Caco-2 (cell line): Measurements from ENCODE around the gene NSG1. TPM values are rescaled to one million over a fixed set of nuclear protein-coding genes. Genes with fewer than 3 reads are reported as not detected.
A peak's percentile ranks its signal among the peaks of the same experiment; 100 is the strongest.

Experiments
- BruUV-seq: library from RNA; stranded (reverse); fragments of 400-500 nt; replicated peaks from 2 replicates; lab custom pipeline; 2021; lab: Mats Ljungman, UMichigan
- CTCF ChIA-PET: fragments of 300-600 bp; sonication (Branson Sonifier 250); formaldehyde crosslinking; loops from one replicate; lab custom pipeline; 2022; ENCODE audit warnings: antibody characterized with exemption; lab: Charles Lee
- POLR2A ChIA-PET: fragments of 300-600 bp; sonication (Branson Sonifier 250); formaldehyde crosslinking; loops from one replicate; lab custom pipeline; 2022; ENCODE audit warnings: antibody characterized with exemption; lab: Charles Lee
- DNase-seq, 2 experiments: peaks; one replicate each; pipeline versions ENCODE4 v3.0.0 to v3.0.0-alpha.2; 2020 to 2022
- H3K27me3 ChIP-seq: replicated peaks from 2 replicates; pipeline ENCODE4 v1.6.0; 2011; ENCODE audit warnings: low read length; ENCODE audit not compliant: control insufficient read depth, insufficient read depth
- H3K36me3 ChIP-seq: 2 replicates; pipeline ENCODE4 v1.5.1; 2011; ENCODE audit warnings: low read length; ENCODE audit not compliant: control insufficient read depth, insufficient read depth
- H3K4me1 ChIP-seq: fragments of 250-450 bp; sonication (Bioruptor Pico); 2 replicates; pipeline ENCODE4 v1.5.1; 2020; ENCODE audit warnings: mild to moderate bottlenecking
- H3K4me3 ChIP-seq: 2 replicates; pipeline ENCODE4 v1.5.1; 2011; ENCODE audit warnings: low read depth, mild to moderate bottlenecking, control low read depth, low read length
- H3K9me3 ChIP-seq: fragments of 250-450 bp; sonication (Bioruptor Pico); 2 replicates; pipeline ENCODE4 v1.5.1; 2020; ENCODE audit warnings: mild to moderate bottlenecking, moderate library complexity
- H3K27ac Mint-ChIP-seq: one replicate; pipeline ENCODE4 v1.8.0; 2022; ENCODE audit warnings: mixed read lengths; ENCODE audit not compliant: unreplicated experiment
- H3K27me3 Mint-ChIP-seq: one replicate; pipeline ENCODE4 v1.8.0; 2022; ENCODE audit warnings: mixed read lengths; ENCODE audit not compliant: insufficient read depth, unreplicated experiment
- H3K36me3 Mint-ChIP-seq: one replicate; pipeline ENCODE4 v1.8.0; 2022; ENCODE audit warnings: mild to moderate bottlenecking, mixed read lengths; ENCODE audit not compliant: insufficient read depth, unreplicated experiment
- H3K4me1 Mint-ChIP-seq: one replicate; pipeline ENCODE4 v1.8.0; 2022; ENCODE audit warnings: low read depth, mixed read lengths; ENCODE audit not compliant: unreplicated experiment
- H3K4me3 Mint-ChIP-seq: one replicate; pipeline ENCODE4 v1.8.0; 2022; ENCODE audit warnings: mild to moderate bottlenecking, moderate library complexity, mixed read lengths; ENCODE audit not compliant: unreplicated experiment
- H3K9me3 Mint-ChIP-seq: one replicate; pipeline ENCODE4 v1.8.0; 2022; ENCODE audit warnings: mixed read lengths; ENCODE audit not compliant: unreplicated experiment
- intact Hi-C: fragments of 100-400 bp; cut with micrococcal nuclease; formaldehyde crosslinking; loops from one replicate; pipeline ENCODE4 v1.10.0; 2022; ENCODE audit not compliant: unreplicated experiment
- total RNA-seq: library from RNA; stranded (reverse); gene quantifications from 2 replicates; pipeline ENCODE4 v1.2.3, GENCODE V29; 2022
- TF ChIP-seq, protein P1 (sequence below), 2 experiments: fragments of 200-600 bp in 1 of 2; IDR thresholded peaks; 1 replicate in 1 of 2; 2 replicates in 1 of 2; pipeline versions ENCODE4 v1.5.1 to v1.8.0; 2011 to 2022; ENCODE audit warnings: antibody characterized with exemption in 1 of 2, control low read depth in 1 of 2, inconsistent platforms in 1 of 2, low read depth in 1 of 2, low read length in 1 of 2, mild to moderate bottlenecking in 1 of 2, moderate library complexity in 1 of 2; ENCODE audit not compliant: insufficient read depth in 1 of 2, severe bottlenecking in 1 of 2, unreplicated experiment in 1 of 2

The NSG1 gene
- total RNA-seq, 1 experiment from 2014 or later: 7.2 TPM

DNA sequence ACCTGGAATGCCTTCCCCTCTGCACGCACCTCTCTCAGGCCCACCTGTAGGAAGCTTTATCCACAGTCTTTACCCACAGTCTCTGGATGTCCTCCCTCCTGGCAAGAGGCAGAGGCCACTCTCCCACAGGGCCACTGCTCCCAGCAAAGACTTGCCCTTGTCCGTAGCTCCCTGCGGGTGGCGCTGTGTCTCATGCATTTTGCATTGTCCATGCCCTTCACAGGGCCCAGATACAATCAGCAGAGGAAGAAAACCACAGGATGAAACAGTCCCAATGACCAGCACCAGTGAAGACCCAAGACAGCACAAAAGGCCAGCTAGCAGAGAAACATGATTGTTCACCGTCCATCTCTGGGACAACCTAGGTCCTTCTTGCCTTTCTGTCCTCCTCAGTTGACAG is 2.1 kb upstream of the NSG1 start:
- Mint-ChIP-seq H3K4me3 (peak overlapping the region; percentile 52), H3K9me3 (no peaks in the 10 kb centered on the region), H3K27ac (no peak overlapping the region), H3K36me3 (peaks cover 4% of the 10 kb centered on the region), H3K27me3 (peaks cover 33% of the 10 kb centered on the region), H3K4me1 (no peaks in the 10 kb centered on the region)
- TF ChIP-seq, protein P1, sequence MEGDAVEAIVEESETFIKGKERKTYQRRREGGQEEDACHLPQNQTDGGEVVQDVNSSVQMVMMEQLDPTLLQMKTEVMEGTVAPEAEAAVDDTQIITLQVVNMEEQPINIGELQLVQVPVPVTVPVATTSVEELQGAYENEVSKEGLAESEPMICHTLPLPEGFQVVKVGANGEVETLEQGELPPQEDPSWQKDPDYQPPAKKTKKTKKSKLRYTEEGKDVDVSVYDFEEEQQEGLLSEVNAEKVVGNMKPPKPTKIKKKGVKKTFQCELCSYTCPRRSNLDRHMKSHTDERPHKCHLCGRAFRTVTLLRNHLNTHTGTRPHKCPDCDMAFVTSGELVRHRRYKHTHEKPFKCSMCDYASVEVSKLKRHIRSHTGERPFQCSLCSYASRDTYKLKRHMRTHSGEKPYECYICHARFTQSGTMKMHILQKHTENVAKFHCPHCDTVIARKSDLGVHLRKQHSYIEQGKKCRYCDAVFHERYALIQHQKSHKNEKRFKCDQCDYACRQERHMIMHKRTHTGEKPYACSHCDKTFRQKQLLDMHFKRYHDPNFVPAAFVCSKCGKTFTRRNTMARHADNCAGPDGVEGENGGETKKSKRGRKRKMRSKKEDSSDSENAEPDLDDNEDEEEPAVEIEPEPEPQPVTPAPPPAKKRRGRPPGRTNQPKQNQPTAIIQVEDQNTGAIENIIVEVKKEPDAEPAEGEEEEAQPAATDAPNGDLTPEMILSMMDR (IDR thresholded peaks at IDR 0.05; ENCODE audit: insufficient read depth in 1 of 2, low read depth in 1 of 2, low read length in 1 of 2, severe bottlenecking in 1 of 2, unreplicated experiment in 1 of 2): no peak
- intact Hi-C loops: no loop called here
- no peak overlapping the region for H3K4me3 ChIP-seq
- POLR2A ChIA-PET: interaction anchor here (0.5 kb wide), 1 partner anchor 95 kb away, joined by 3 read pairs; the partner anchor contains the start of genes LYAR and ZBTB49
- H3K27me3 ChIP-seq: no peaks in the 10 kb centered on the region; the same call in none of the 2 replicates
- CTCF ChIA-PET: no interaction called here
- H3K36me3 ChIP-seq: no peaks in the 10 kb centered on the region
- no peak for DNase-seq
- BruUV-seq: no TSS peak
- H3K9me3 ChIP-seq: no peaks in the 10 kb centered on the region
- peaks cover 14% of the 10 kb centered on the region; the same call in 1 of the 2 replicates for H3K4me1 ChIP-seq

DNA sequence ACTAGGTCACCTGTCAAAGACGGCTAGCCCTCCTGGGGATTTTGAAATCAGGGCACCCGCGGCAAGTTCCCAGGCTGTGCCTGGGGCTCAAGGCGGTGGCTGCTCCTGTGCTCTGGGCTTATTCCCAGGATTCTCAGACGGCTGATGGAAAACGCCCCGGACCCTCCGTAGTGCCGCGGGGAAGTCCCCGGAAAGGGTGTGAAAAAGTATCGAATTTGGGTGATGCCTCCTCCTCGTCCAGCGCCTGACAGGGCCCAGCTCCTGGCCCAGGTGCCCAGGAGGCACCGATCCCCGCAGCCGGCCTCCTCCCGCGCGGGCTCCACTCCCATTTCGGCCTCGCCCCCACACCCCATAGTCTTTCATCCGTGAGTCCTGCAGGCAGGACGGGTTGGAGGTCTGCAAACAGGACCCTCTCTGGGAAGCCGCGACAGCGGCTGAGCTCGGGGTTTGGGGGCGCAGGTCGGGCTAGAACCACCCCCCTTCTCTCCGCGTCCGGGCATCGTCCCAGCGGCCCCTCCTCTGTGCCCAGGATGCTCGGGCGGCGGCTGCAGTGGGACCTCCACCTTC is 1.1 kb upstream of the NSG1 start:
- H3K9me3 Mint-ChIP-seq: no peaks in the 10 kb centered on the region
- intact Hi-C loops: no loop called here
- Histone ChIP-seq H3K4me1 (peaks cover 14% of the 10 kb centered on the region; the same call in 1 of the 2 replicates), H3K4me3 (peak overlapping the region; percentile 39; the same call in 1 of the 2 replicates), H3K27me3 (no peaks in the 10 kb centered on the region; the same call in 1 of the 2 replicates), H3K9me3 (no peaks in the 10 kb centered on the region), H3K36me3 (no peaks in the 10 kb centered on the region)
- peaks cover 33% of the 10 kb centered on the region for H3K27me3 Mint-ChIP-seq
- BruUV-seq: no TSS peak
- H3K36me3 Mint-ChIP-seq: peaks cover 4% of the 10 kb centered on the region
- ChIA-PET POLR2A (no interaction called here), CTCF (no interaction called here)
- DNase-seq: no peak
- no peak overlapping the region for H3K27ac Mint-ChIP-seq
- H3K4me3 Mint-ChIP-seq: peak overlapping the region; percentile 77
- TF ChIP-seq, protein P1 (IDR thresholded peaks at IDR 0.05; ENCODE audit: insufficient read depth in 1 of 2, low read depth in 1 of 2, low read length in 1 of 2, severe bottlenecking in 1 of 2, unreplicated experiment in 1 of 2): no peak
- no peaks in the 10 kb centered on the region for H3K4me1 Mint-ChIP-seq

DNA sequence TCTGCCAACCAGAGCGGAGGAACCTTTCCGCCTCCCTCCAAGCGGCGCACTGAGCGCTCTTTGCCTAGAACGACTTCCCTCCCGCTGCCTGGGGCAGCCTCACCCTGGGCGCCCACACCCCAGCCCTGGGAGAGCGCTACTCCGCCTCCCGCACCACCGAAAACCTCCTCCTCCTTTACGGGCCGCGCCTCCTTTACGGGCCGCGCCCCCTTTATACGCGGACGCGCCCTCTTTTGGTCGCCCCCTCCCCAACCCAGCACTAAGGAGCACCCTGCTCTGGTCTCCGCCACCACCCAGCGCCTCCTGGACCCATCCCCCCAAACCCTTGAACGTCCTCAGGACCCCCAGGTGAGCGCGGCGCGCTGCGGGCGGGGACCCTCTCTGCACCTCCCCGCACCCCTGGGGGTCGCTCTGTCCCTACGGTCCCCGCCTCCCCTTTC is 586 bp upstream of the NSG1 start:
- no TSS peak for BruUV-seq
- Mint-ChIP-seq H3K4me3 (peak overlapping the region; percentile 77), H3K36me3 (peaks cover 4% of the 10 kb centered on the region), H3K4me1 (no peaks in the 10 kb centered on the region), H3K27ac (no peak overlapping the region), H3K27me3 (peaks cover 31% of the 10 kb centered on the region), H3K9me3 (no peaks in the 10 kb centered on the region)
- H3K27me3 ChIP-seq: no peaks in the 10 kb centered on the region; the same call in 1 of the 2 replicates
- peaks cover 14% of the 10 kb centered on the region; the same call in 1 of the 2 replicates for H3K4me1 ChIP-seq
- DNase-seq: no peak
- ChIA-PET POLR2A (no interaction called here), CTCF (no interaction called here)
- H3K9me3 ChIP-seq: no peaks in the 10 kb centered on the region
- intact Hi-C loops: no loop called here
- H3K4me3 ChIP-seq: peak overlapping the region; percentile 39
- TF ChIP-seq, protein P1 (IDR thresholded peaks at IDR 0.05; ENCODE audit: insufficient read depth in 1 of 2, low read depth in 1 of 2, low read length in 1 of 2, severe bottlenecking in 1 of 2, unreplicated experiment in 1 of 2): no peak
- no peaks in the 10 kb centered on the region for H3K36me3 ChIP-seq
